Measurements from ENCODE around the gene TMEM185B. TPM values are rescaled to one million over a fixed set of nuclear protein-coding genes. Genes with fewer than 3 reads are reported as not detected.

The TMEM185B gene
- total RNA-seq, 4 donors from 2014 or later: 11.6 to 33.3 (median 20.1) TPM

DNA sequence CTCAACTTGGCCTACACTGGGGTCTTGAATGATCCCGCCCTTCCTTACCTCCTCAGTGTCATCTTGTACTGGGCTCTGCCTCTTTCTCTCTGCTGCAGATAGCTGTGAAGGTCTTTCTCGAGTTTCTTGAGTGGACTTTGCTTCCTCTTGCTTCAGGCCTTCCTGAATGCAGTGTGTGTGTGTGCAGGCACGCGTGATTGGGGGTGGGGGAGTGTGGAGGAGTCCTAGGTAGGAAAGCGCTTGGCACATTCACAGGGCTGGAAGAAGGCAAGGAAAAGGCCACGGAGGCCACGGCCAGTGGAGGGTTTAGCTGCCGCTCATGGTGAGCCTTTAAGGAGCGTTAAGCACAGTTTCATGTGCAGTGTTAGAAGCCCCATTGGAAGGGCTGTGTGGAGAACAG, 35.0 kb upstream of the TMEM185B start:
- Histone ChIP-seq H3K9me3 (peaks cover 0 to 6% (median 2%) of the 10 kb centered on the region in 4 donors), H3K4me1 (peaks cover 0 to 23% (median 0%) of the 10 kb centered on the region in 4 donors), H3K27ac (no peak overlapping the region), H3K27me3 (no peaks in the 10 kb centered on the region), H3K4me3 (no peak overlapping the region), H3K36me3 (no peaks in the 10 kb centered on the region)
- TF ChIP-seq POLR2A (IDR thresholded peaks at IDR 0.05): no peak
- TF ChIP-seq, protein P1, sequence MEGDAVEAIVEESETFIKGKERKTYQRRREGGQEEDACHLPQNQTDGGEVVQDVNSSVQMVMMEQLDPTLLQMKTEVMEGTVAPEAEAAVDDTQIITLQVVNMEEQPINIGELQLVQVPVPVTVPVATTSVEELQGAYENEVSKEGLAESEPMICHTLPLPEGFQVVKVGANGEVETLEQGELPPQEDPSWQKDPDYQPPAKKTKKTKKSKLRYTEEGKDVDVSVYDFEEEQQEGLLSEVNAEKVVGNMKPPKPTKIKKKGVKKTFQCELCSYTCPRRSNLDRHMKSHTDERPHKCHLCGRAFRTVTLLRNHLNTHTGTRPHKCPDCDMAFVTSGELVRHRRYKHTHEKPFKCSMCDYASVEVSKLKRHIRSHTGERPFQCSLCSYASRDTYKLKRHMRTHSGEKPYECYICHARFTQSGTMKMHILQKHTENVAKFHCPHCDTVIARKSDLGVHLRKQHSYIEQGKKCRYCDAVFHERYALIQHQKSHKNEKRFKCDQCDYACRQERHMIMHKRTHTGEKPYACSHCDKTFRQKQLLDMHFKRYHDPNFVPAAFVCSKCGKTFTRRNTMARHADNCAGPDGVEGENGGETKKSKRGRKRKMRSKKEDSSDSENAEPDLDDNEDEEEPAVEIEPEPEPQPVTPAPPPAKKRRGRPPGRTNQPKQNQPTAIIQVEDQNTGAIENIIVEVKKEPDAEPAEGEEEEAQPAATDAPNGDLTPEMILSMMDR (IDR thresholded peaks at IDR 0.05): no peak
- no peak for DNase-seq

DNA sequence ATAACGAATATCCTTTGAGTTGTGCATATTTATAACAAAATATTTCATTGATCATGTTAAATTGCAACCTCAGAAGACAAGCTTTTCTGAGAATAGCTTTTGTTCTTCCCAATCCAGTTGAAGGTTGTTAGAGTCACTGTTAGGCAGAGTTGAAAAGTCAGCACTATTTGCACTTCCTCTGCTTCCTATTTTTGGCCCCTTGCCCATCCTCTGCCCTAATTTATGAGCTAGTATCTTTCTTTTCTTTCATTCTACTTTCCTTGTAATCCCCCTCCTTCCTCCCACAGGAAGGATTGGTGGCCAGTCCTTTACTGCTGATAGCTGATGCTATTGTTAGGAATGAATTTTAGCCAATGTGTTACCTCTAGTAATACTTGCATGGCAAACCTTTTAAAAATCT, 34.3 kb upstream of the TMEM185B start:
- Histone ChIP-seq H3K27me3 (no peaks in the 10 kb centered on the region), H3K4me1 (peaks cover 0 to 23% (median 0%) of the 10 kb centered on the region in 4 donors), H3K9me3 (peaks cover 0 to 6% (median 2%) of the 10 kb centered on the region in 4 donors), H3K27ac (no peak overlapping the region), H3K36me3 (no peaks in the 10 kb centered on the region), H3K4me3 (no peak overlapping the region)
- TF ChIP-seq POLR2A (IDR thresholded peaks at IDR 0.05): no peak
- TF ChIP-seq, protein P1 (IDR thresholded peaks at IDR 0.05): no peak
- no peak for DNase-seq

DNA sequence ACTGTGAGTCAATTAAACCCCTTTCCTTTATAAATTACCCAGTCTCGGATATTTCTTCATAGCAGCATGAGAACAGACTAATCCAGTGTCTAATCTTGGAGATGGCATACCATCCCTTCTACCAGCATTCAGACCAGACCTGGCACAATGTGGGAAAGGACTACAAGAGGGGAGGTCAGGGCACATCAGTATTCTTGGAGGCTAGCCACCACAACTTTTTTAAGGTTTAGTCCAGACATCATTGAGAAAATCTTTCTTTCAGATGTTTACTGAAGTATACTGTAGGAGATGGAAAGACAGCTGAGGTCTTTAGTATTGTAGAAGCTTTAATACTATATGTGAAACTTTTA, 33.4 kb upstream of the TMEM185B start:
- Histone ChIP-seq H3K27ac (no peak overlapping the region), H3K27me3 (no peaks in the 10 kb centered on the region), H3K4me1 (peaks cover 0 to 27% (median 0%) of the 10 kb centered on the region in 4 donors), H3K4me3 (no peak overlapping the region), H3K9me3 (peaks cover 0 to 6% (median 2%) of the 10 kb centered on the region in 4 donors), H3K36me3 (no peaks in the 10 kb centered on the region)
- TF ChIP-seq, protein P1 (IDR thresholded peaks at IDR 0.05): no peak
- no peak for TF ChIP-seq POLR2A (IDR thresholded peaks at IDR 0.05)
- DNase-seq: no peak

DNA sequence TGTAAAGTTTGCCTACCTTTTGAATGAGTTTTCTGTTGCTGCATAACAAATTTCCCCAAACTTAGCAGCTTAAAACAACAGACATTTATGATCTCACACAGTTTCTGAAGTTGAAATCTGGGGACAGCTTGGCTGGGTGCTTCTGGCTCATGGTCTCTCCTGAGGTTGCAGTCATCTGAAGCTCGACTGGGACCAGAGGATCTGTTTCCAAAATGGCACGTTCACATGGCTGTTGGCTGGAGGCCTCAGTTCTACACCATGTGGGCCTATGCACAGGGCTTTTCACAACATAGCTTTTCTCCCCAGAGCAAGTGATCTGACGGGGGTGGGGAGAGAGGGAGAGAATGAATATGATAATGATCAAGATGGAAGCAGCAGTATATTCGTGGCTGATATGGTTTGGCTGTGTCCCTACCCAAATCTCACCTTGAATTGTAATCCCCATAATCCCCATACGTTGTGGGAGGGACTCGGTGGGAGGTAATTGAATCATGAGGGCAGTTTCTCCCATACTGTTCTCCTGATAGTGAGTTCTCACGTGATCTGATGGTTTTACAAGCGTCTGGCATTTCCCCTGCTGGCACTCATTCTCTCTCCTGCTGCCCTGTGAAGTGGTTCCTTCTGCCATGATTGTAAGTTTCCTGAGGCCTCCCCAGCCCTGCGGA, 32.9 kb upstream of the TMEM185B start:
- Histone ChIP-seq H3K4me1 (peaks cover 0 to 28% (median 0%) of the 10 kb centered on the region in 4 donors), H3K27me3 (no peaks in the 10 kb centered on the region), H3K27ac (no peak overlapping the region)

DNA sequence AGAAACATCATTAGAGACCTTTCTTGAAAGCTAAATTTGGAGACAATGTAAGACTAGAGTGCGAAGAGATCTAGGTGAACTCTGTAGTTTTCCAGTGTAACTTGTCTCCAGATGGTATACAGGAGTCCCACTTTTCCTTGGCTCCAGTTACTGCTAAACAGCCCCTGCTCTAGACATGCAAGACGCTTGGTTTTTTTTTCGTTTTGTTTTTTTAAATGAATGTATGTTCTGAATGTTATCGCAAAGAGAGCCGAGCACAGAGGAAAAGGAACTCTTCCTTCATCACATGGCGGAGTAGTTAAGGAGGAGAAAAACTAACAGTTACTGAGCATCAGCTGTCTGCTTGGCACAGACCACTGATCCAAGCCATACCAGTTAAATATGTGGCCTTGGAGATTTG, 31.9 kb upstream of the TMEM185B start:
- DNase-seq: no peak
- TF ChIP-seq POLR2A (IDR thresholded peaks at IDR 0.05): no peak
- TF ChIP-seq, protein P1 (IDR thresholded peaks at IDR 0.05): no peak
- H3K4me1 ChIP-seq: peaks cover 0 to 28% (median 0%) of the 10 kb centered on the region in 4 donors

More for the DNA sequence above, 32.9 kb upstream of the TMEM185B start:
- Histone ChIP-seq H3K36me3 (no peaks in the 10 kb centered on the region), H3K9me3 (peaks cover 0 to 6% (median 2%) of the 10 kb centered on the region in 4 donors), H3K4me3 (no peak overlapping the region)
- no peak for DNase-seq
- TF ChIP-seq POLR2A (IDR thresholded peaks at IDR 0.05): no peak
- TF ChIP-seq, protein P1 (IDR thresholded peaks at IDR 0.05): no peak

More for the DNA sequence above, 31.9 kb upstream of the TMEM185B start:
- no peak overlapping the region for H3K27ac ChIP-seq
- H3K9me3 ChIP-seq: peaks cover 0 to under 1% (median 0%) of the 10 kb centered on the region in 4 donors
- no peaks in the 10 kb centered on the region for H3K27me3 ChIP-seq
- no peaks in the 10 kb centered on the region for H3K36me3 ChIP-seq
- H3K4me3 ChIP-seq: no peak overlapping the region
